Measurements from ENCODE around the gene RBM33. TPM values are rescaled to one million over a fixed set of nuclear protein-coding genes. Genes with fewer than 3 reads are reported as not detected.

The RBM33 gene
- total and polyA plus RNA-seq, 3 experiments from 2014 or later, result 68.5 to 71.6 (median 68.7) TPM

DNA sequence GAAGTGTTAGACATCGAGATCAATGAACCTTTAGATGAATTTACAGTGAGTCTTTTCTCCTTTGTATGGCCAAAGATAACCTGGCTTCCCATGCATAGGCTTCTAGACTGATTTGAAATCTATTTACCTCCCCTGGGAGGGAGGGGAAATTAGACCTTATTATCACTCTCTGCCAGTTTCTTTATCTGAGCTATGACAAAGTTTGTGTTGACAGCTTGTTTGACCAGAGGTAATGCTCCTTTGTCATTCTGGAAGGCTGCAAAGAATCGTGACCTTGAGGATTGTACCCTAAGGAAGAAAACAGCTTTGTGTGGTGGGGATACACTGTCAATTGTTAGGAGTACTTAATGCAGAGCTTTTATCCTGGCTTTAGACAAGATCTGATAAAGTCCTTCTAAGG is 36.4 kb downstream of the RBM33 start:
- ChIA-PET POLR2A (interaction anchor here (0.6 kb wide), 1 partner anchor 35 kb away, joined by 4 read pairs; no protein-coding TSS in a partner anchor), CTCF (interaction anchor here (1.7 kb wide), 1 partner anchor 22 kb away, joined by 3 read pairs; no protein-coding TSS in a partner anchor)
- peaks cover 61 to 79% (median 72%) of the 10 kb centered on the region in 3 donors for H3K4me1 Mint-ChIP-seq
- DNase-seq, result no peak
- H3K36me3 Mint-ChIP-seq, result peaks cover 0 to 86% (median 22%) of the 10 kb centered on the region in 3 donors
- H3K9me3 Mint-ChIP-seq, result no peaks in the 10 kb centered on the region
- no peak overlapping the region for H3K27ac Mint-ChIP-seq
- Histone ChIP-seq H3K4me3 (ENCODE audit: low read length) (no peak overlapping the region), H3K27me3 (ENCODE audit: insufficient read depth, low read length, poor library complexity, severe bottlenecking) (no peaks in the 10 kb centered on the region), H3K4me1 (ENCODE audit: insufficient read depth, low read length) (peaks cover 15% of the 10 kb centered on the region), H3K27ac (ENCODE audit: low read depth, low read length) (no peak overlapping the region), H3K9me3 (ENCODE audit: low read length) (no peaks in the 10 kb centered on the region), H3K36me3 (ENCODE audit: insufficient read depth, low read length) (peaks cover 8% of the 10 kb centered on the region)
- H3K27me3 Mint-ChIP-seq, result no peaks in the 10 kb centered on the region
- H3K4me3 Mint-ChIP-seq, result no peak overlapping the region

- ChIA-PET POLR2A (interaction anchor here (0.6 kb wide), 1 partner anchor 35 kb away, joined by 4 read pairs; no protein-coding TSS in a partner anchor), CTCF (interaction anchor here (1.7 kb wide), 1 partner anchor 21 kb away, joined by 3 read pairs; no protein-coding TSS in a partner anchor)
- H3K4me3 ChIP-seq (ENCODE audit: low read length), result no peak overlapping the region
- Mint-ChIP-seq H3K36me3 (peaks cover 8 to 85% (median 25%) of the 10 kb centered on the region in 3 donors), H3K4me1 (peaks cover 58 to 77% (median 68%) of the 10 kb centered on the region in 3 donors), H3K4me3 (no peak overlapping the region), H3K27me3 (no peaks in the 10 kb centered on the region), H3K27ac (peak overlapping the region in 3 of 8 donors; percentile 4 to 73 (median 4)), H3K9me3 (peaks cover 0 to 3% (median 2%) of the 10 kb centered on the region in 5 donors)
- H3K27ac ChIP-seq (ENCODE audit: low read depth, low read length), result no peak overlapping the region
- DNase-seq, result no peak
- H3K4me1 ChIP-seq (ENCODE audit: insufficient read depth, low read length), result peaks cover 15% of the 10 kb centered on the region
- H3K36me3 ChIP-seq (ENCODE audit: insufficient read depth, low read length), result peaks cover 12% of the 10 kb centered on the region
- no peaks in the 10 kb centered on the region for H3K9me3 ChIP-seq (ENCODE audit: low read length)
- H3K27me3 ChIP-seq (ENCODE audit: insufficient read depth, low read length, poor library complexity, severe bottlenecking), result no peaks in the 10 kb centered on the region
These were observed 37.2 kb downstream of the RBM33 start for GRCh38 chr7:155681663-155682062.

- DNase-seq, result no peak
- Mint-ChIP-seq H3K4me1 (peaks cover 53 to 75% (median 60%) of the 10 kb centered on the region in 3 donors), H3K4me3 (no peak overlapping the region), H3K27me3 (no peaks in the 10 kb centered on the region), H3K27ac (peak overlapping the region in 1 of 8 donors; percentile 20), H3K9me3 (peaks cover 0 to 4% (median 3%) of the 10 kb centered on the region in 5 donors), H3K36me3 (peaks cover 14 to 87% (median 25%) of the 10 kb centered on the region in 3 donors)
- no peaks in the 10 kb centered on the region for H3K27me3 ChIP-seq (ENCODE audit: insufficient read depth, low read length, poor library complexity, severe bottlenecking)
- CTCF ChIA-PET, result no interaction called here
- no peak overlapping the region for H3K27ac ChIP-seq (ENCODE audit: low read depth, low read length)
- no peaks in the 10 kb centered on the region for H3K9me3 ChIP-seq (ENCODE audit: low read length)
- H3K4me3 ChIP-seq (ENCODE audit: low read length), result no peak overlapping the region
- POLR2A ChIA-PET, result no interaction called here
- peaks cover 12% of the 10 kb centered on the region for H3K36me3 ChIP-seq (ENCODE audit: insufficient read depth, low read length)
- H3K4me1 ChIP-seq (ENCODE audit: insufficient read depth, low read length), result peaks cover 15% of the 10 kb centered on the region
These were observed 38.0 kb downstream of the RBM33 start for GRCh38 chr7:155682484-155682883.

DNA sequence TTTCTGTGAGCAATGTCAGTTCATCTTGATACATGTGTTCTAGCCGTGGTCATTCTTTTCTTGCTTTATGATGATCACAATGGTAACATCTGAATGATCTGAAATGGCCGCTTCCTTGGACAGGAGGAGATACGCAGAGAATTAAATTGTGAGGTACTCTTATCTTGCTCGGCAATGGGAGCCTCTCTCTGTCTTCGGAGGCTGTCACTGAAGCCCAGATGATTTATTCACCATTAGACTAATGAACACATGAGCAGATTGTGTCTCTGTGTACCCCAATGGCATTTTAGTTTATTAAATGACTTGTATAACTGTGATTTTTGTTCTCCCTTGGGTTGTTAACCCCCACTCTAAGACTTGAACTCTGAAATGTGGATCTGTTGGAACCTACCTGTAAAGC is 38.6 kb downstream of the RBM33 start:
- DNase-seq, result no peak
- H3K4me3 Mint-ChIP-seq, result no peak overlapping the region
- H3K36me3 ChIP-seq (ENCODE audit: insufficient read depth, low read length), result peaks cover 12% of the 10 kb centered on the region
- no peaks in the 10 kb centered on the region for H3K9me3 ChIP-seq (ENCODE audit: low read length)
- H3K27ac ChIP-seq (ENCODE audit: low read depth, low read length), result no peak overlapping the region
- H3K36me3 Mint-ChIP-seq, result peaks cover 19 to 89% (median 27%) of the 10 kb centered on the region in 3 donors
- peaks cover 15% of the 10 kb centered on the region for H3K4me1 ChIP-seq (ENCODE audit: insufficient read depth, low read length)
- POLR2A ChIA-PET, result no interaction called here
- peaks cover 0 to 6% (median 3%) of the 10 kb centered on the region in 5 donors for H3K9me3 Mint-ChIP-seq
- H3K4me3 ChIP-seq (ENCODE audit: low read length), result no peak overlapping the region
- H3K27me3 Mint-ChIP-seq, result no peaks in the 10 kb centered on the region
- peak overlapping the region in 2 of 8 donors; percentile 22 to 41 for H3K27ac Mint-ChIP-seq
- CTCF ChIA-PET, result no interaction called here
- peaks cover 53 to 78% (median 64%) of the 10 kb centered on the region in 3 donors for H3K4me1 Mint-ChIP-seq
- H3K27me3 ChIP-seq (ENCODE audit: insufficient read depth, low read length, poor library complexity, severe bottlenecking), result no peaks in the 10 kb centered on the region

GRCh38 chr7:155683714-155684113 is 39.3 kb downstream of the RBM33 start:
- DNase-seq, result no peak
- H3K4me1 Mint-ChIP-seq, result peaks cover 58 to 84% (median 70%) of the 10 kb centered on the region in 3 donors
- POLR2A ChIA-PET, result no interaction called here

GRCh38 chr7:155684543-155684942 is 40.1 kb downstream of the RBM33 start:
- ChIA-PET POLR2A (interaction anchor here (0.6 kb wide), 1 partner anchor 821 kb away, joined by 5 read pairs; no protein-coding TSS in a partner anchor), CTCF (no interaction called here)
- H3K4me1 Mint-ChIP-seq, result peaks cover 63 to 85% (median 77%) of the 10 kb centered on the region in 3 donors
- H3K4me1 ChIP-seq (ENCODE audit: insufficient read depth, low read length), result peaks cover 15% of the 10 kb centered on the region
- H3K4me3 ChIP-seq (ENCODE audit: low read length), result no peak overlapping the region
- peak overlapping the region in 5 of 8 donors; percentile 25 to 73 (median 59) for H3K27ac Mint-ChIP-seq
- H3K4me3 Mint-ChIP-seq, result peak overlapping the region in 4 of 7 donors; percentile 15 to 33 (median 22)
- no peak for DNase-seq
- H3K27me3 Mint-ChIP-seq, result no peaks in the 10 kb centered on the region
- H3K36me3 ChIP-seq (ENCODE audit: insufficient read depth, low read length), result peaks cover 12% of the 10 kb centered on the region
- peaks cover 22 to 83% (median 33%) of the 10 kb centered on the region in 3 donors for H3K36me3 Mint-ChIP-seq
- H3K27ac ChIP-seq (ENCODE audit: low read depth, low read length), result no peak overlapping the region
- no peaks in the 10 kb centered on the region for H3K27me3 ChIP-seq (ENCODE audit: insufficient read depth, low read length, poor library complexity, severe bottlenecking)
- peaks cover 0 to 6% (median 3%) of the 10 kb centered on the region in 5 donors for H3K9me3 Mint-ChIP-seq
- no peaks in the 10 kb centered on the region for H3K9me3 ChIP-seq (ENCODE audit: low read length)

More at GRCh38 chr7:155683714-155684113, 39.3 kb downstream of the RBM33 start:
- Mint-ChIP-seq H3K36me3 (peaks cover 22 to 88% (median 31%) of the 10 kb centered on the region in 3 donors), H3K9me3 (peaks cover 0 to 6% (median 3%) of the 10 kb centered on the region in 5 donors), H3K27ac (peak overlapping the region in 5 of 8 donors; percentile 6 to 52 (median 41)), H3K4me3 (peak overlapping the region in 1 of 7 donors; percentile 10), H3K27me3 (no peaks in the 10 kb centered on the region)
- H3K4me3 ChIP-seq (ENCODE audit: low read length), result no peak overlapping the region
- H3K9me3 ChIP-seq (ENCODE audit: low read length), result no peaks in the 10 kb centered on the region
- no peak overlapping the region for H3K27ac ChIP-seq (ENCODE audit: low read depth, low read length)
- no peaks in the 10 kb centered on the region for H3K27me3 ChIP-seq (ENCODE audit: insufficient read depth, low read length, poor library complexity, severe bottlenecking)
- peaks cover 12% of the 10 kb centered on the region for H3K36me3 ChIP-seq (ENCODE audit: insufficient read depth, low read length)
- CTCF ChIA-PET, result no interaction called here
- H3K4me1 ChIP-seq (ENCODE audit: insufficient read depth, low read length), result peaks cover 15% of the 10 kb centered on the region

DNA sequence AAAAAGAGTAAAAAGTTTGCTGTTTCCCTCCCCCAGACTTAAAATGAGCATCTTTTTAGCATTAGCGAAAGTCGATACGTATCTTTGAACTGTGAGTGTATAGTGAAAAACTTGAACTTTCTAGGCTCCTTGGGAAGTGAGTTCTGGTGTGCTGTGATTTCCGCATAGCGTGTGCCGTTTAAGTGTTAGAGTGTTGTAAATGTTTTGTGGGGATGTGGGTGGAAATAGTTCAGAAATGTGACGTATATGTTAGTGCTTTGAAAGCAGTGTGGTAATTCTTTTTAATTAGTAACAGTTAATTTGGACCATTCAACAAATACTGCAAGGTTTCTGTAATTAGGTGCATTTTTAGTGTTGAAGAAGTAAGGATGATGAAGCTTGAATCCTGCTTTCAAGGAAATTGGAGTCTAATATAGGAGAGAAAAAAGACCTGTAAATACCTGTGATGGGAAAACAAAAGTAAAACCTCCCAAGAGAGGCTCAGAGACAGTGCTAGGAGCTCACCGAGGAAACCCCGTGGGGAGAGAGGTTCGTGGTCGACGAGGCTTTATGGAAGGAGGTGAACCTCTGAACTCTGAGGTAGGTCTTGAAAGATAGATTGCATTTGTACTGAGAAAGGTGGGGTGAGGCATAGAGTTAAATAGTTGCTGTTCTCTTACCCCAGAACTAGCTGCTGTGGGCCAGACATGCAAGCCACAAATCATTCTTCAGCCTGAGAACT is 40.8 kb downstream of the RBM33 start:
- ChIA-PET POLR2A (no interaction called here), CTCF (no interaction called here)
- H3K36me3 ChIP-seq (ENCODE audit: insufficient read depth, low read length), result peaks cover 12% of the 10 kb centered on the region
- Mint-ChIP-seq H3K9me3 (peaks cover 0 to 6% (median 3%) of the 10 kb centered on the region in 5 donors), H3K36me3 (peaks cover 22 to 83% (median 33%) of the 10 kb centered on the region in 3 donors), H3K4me3 (peak overlapping the region; percentile 15 to 59 (median 27)), H3K4me1 (peaks cover 70 to 91% (median 84%) of the 10 kb centered on the region in 3 donors), H3K27ac (peak overlapping the region; percentile 3 to 96 (median 33)), H3K27me3 (no peaks in the 10 kb centered on the region)
- peaks cover 15% of the 10 kb centered on the region for H3K4me1 ChIP-seq (ENCODE audit: insufficient read depth, low read length)
- no peaks in the 10 kb centered on the region for H3K9me3 ChIP-seq (ENCODE audit: low read length)
- no peak overlapping the region for H3K4me3 ChIP-seq (ENCODE audit: low read length)
- H3K27me3 ChIP-seq (ENCODE audit: insufficient read depth, low read length, poor library complexity, severe bottlenecking), result no peaks in the 10 kb centered on the region
- H3K27ac ChIP-seq (ENCODE audit: low read depth, low read length), result no peak overlapping the region
- peak in 1 of 5 donors; percentile 16 for DNase-seq

- no peak for DNase-seq
- H3K9me3 Mint-ChIP-seq, result peaks cover 0 to 6% (median 3%) of the 10 kb centered on the region in 5 donors
- H3K36me3 Mint-ChIP-seq, result peaks cover 22 to 79% (median 29%) of the 10 kb centered on the region in 3 donors
- CTCF ChIA-PET, result no interaction called here
- Histone ChIP-seq H3K27me3 (ENCODE audit: insufficient read depth, low read length, poor library complexity, severe bottlenecking) (no peaks in the 10 kb centered on the region), H3K27ac (ENCODE audit: low read depth, low read length) (no peak overlapping the region), H3K4me1 (ENCODE audit: insufficient read depth, low read length) (peaks cover 15% of the 10 kb centered on the region), H3K9me3 (ENCODE audit: low read length) (no peaks in the 10 kb centered on the region), H3K36me3 (ENCODE audit: insufficient read depth, low read length) (peaks cover 12% of the 10 kb centered on the region), H3K4me3 (ENCODE audit: low read length) (no peak overlapping the region)
- H3K27ac Mint-ChIP-seq, result peak overlapping the region; percentile 11 to 96 (median 33)
- H3K4me3 Mint-ChIP-seq, result peak overlapping the region in 5 of 7 donors; percentile 17 to 59 (median 27)
- no peaks in the 10 kb centered on the region for H3K27me3 Mint-ChIP-seq
- POLR2A ChIA-PET, result no interaction called here
- H3K4me1 Mint-ChIP-seq, result peaks cover 71 to 91% (median 84%) of the 10 kb centered on the region in 3 donors
These were observed 41.3 kb downstream of the RBM33 start for GRCh38 chr7:155685791-155686160.

All from CD8-positive, alpha-beta memory T cell (primary cell).